ENCODE measurements around the gene FRY.

Gene FRY

DNA sequence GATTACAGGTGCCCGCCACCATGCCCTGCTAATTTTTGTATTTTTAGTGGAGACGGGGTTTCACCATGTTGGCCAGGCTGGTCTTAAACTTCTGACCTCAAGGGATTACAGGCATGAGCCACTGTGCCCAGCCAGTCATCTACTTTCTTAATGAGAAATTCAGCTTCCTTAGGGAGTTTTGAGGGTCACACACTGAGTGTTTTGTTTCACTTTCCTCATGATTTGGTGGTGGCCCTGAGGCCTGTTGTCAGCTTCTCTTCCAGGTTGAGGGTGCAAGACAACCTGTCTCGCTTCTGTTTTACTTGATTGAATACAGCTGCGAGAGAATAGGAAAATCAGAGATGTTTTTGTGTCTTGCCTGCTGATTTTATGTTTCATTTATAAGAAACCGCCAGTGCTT lies 9.9 kb downstream of the FRY start:
- ChIA-PET POLR2A (no interaction called here), CTCF (interaction anchor here (0.6 kb wide), 1 partner anchor 610 kb away, joined by 6 read pairs; no protein-coding TSS in a partner anchor)
- DNase-seq (ENCODE audit: extremely low spot score) = no peak
- no peak for TF ChIP-seq L3MBTL2 (conservative IDR thresholded peaks at IDR 0.05)
- no peak for TF ChIP-seq SUZ12 (IDR thresholded peaks at IDR 0.05)
- TF ChIP-seq CTBP1 (IDR thresholded peaks at IDR 0.05; ENCODE audit: borderline replicate concordance) = no peak
- TF ChIP-seq SP1 (IDR thresholded peaks at IDR 0.05) = no peak
- TF ChIP-seq ARNT (IDR thresholded peaks at IDR 0.05) = no peak
- TF ChIP-seq ELF4 (IDR thresholded peaks at IDR 0.05) = no peak
- TF ChIP-seq LEF1 (IDR thresholded peaks at IDR 0.05; ENCODE audit: borderline replicate concordance) = no peak
- no peak for TF ChIP-seq TARDBP (IDR thresholded peaks at IDR 0.05)
- no peak for TF ChIP-seq FOXA1 (IDR thresholded peaks at IDR 0.05)
- no peak for TF ChIP-seq FOXK2 (IDR thresholded peaks at IDR 0.05)
- TF ChIP-seq, protein P1, sequence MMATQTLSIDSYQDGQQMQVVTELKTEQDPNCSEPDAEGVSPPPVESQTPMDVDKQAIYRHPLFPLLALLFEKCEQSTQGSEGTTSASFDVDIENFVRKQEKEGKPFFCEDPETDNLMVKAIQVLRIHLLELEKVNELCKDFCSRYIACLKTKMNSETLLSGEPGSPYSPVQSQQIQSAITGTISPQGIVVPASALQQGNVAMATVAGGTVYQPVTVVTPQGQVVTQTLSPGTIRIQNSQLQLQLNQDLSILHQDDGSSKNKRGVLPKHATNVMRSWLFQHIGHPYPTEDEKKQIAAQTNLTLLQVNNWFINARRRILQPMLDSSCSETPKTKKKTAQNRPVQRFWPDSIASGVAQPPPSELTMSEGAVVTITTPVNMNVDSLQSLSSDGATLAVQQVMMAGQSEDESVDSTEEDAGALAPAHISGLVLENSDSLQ (IDR thresholded peaks at IDR 0.05) = no peak
- TF ChIP-seq FOXM1 (IDR thresholded peaks at IDR 0.05; ENCODE audit: borderline replicate concordance) = no peak
- TF ChIP-seq HDGF (IDR thresholded peaks at IDR 0.05; ENCODE audit: borderline replicate concordance) = no peak
- no peak for TF ChIP-seq ZNF384 (IDR thresholded peaks at IDR 0.05)
- no peak for TF ChIP-seq BHLHE40 (IDR thresholded peaks at IDR 0.05; ENCODE audit: borderline replicate concordance)
- no peak for TF ChIP-seq NFRKB (IDR thresholded peaks at IDR 0.05)

DNA sequence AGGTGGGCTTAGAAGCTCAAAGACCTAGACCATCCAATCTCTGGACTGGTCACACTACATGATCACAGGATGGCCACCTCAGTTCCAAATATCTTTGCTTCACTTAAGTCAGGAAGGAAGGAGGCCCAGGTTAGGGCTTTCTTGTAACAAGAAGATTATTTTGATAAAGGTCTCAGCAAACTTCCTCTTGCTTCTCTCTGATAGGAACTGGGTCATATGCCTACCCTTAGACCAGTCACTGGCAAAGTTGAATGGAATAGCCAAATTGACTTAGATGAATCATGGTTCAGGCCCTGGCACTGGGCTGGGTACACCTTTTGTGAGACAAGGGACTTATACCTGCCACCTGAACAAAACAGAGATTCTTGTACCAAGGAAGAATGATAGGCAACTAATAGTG lies 11.0 kb downstream of the FRY start:
- no peak for TF ChIP-seq SP1 (IDR thresholded peaks at IDR 0.05)
- TF ChIP-seq LEF1 (IDR thresholded peaks at IDR 0.05; ENCODE audit: borderline replicate concordance) = no peak
- TF ChIP-seq NFRKB (IDR thresholded peaks at IDR 0.05) = no peak
- TF ChIP-seq SUZ12 (IDR thresholded peaks at IDR 0.05) = no peak
- TF ChIP-seq FOXK2 (IDR thresholded peaks at IDR 0.05) = no peak
- no peak for TF ChIP-seq FOXM1 (IDR thresholded peaks at IDR 0.05; ENCODE audit: borderline replicate concordance)
- TF ChIP-seq, protein P1 (IDR thresholded peaks at IDR 0.05) = no peak
- no peak for TF ChIP-seq ZNF384 (IDR thresholded peaks at IDR 0.05)
- TF ChIP-seq ELF4 (IDR thresholded peaks at IDR 0.05) = no peak
- no peak for TF ChIP-seq FOXA1 (IDR thresholded peaks at IDR 0.05)
- TF ChIP-seq ARNT (IDR thresholded peaks at IDR 0.05) = no peak
- no peak for TF ChIP-seq HDGF (IDR thresholded peaks at IDR 0.05; ENCODE audit: borderline replicate concordance)
- no peak for TF ChIP-seq BHLHE40 (IDR thresholded peaks at IDR 0.05; ENCODE audit: borderline replicate concordance)
- TF ChIP-seq L3MBTL2 (conservative IDR thresholded peaks at IDR 0.05) = no peak
- no peak for TF ChIP-seq CTBP1 (IDR thresholded peaks at IDR 0.05; ENCODE audit: borderline replicate concordance)
- DNase-seq (ENCODE audit: extremely low spot score) = no peak
- CTCF ChIA-PET = no interaction called here
- POLR2A ChIA-PET = no interaction called here

DNA sequence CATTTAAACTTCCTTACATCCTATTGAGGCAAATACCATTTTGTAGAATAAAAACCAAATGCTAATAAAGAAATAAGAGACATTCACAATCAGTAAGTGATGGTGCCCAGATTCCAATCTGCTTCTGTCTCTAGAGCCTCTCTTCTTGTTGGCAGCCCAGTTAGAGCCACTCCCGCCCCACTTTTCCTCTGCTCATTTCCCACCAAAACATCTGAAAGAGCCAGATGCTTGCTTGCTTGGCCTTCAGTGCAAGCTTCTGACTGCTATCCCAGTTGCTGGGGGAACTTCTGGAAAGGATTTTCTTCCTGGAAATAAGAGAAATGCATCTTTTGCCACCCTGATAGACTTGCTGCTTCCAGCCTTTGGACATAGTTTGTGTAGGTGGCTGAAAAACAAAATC lies 12.9 kb downstream of the FRY start:
- ChIA-PET CTCF (no interaction called here), POLR2A (no interaction called here)
- TF ChIP-seq NFRKB (IDR thresholded peaks at IDR 0.05) (no peak), L3MBTL2 (conservative IDR thresholded peaks at IDR 0.05) (no peak), HDGF (IDR thresholded peaks at IDR 0.05; ENCODE audit: borderline replicate concordance) (no peak), FOXA1 (IDR thresholded peaks at IDR 0.05) (no peak), ARNT (IDR thresholded peaks at IDR 0.05) (no peak), BHLHE40 (IDR thresholded peaks at IDR 0.05; ENCODE audit: borderline replicate concordance) (no peak), ZNF384 (IDR thresholded peaks at IDR 0.05) (no peak), TARDBP (IDR thresholded peaks at IDR 0.05) (no peak), FOXK2 (IDR thresholded peaks at IDR 0.05) (no peak), SUZ12 (IDR thresholded peaks at IDR 0.05) (no peak), SP1 (IDR thresholded peaks at IDR 0.05) (no peak), FOXM1 (IDR thresholded peaks at IDR 0.05; ENCODE audit: borderline replicate concordance) (no peak), CTBP1 (IDR thresholded peaks at IDR 0.05; ENCODE audit: borderline replicate concordance) (no peak), ELF4 (IDR thresholded peaks at IDR 0.05) (no peak), LEF1 (IDR thresholded peaks at IDR 0.05; ENCODE audit: borderline replicate concordance) (no peak)
- TF ChIP-seq, protein P1 (IDR thresholded peaks at IDR 0.05) = no peak
- DNase-seq (ENCODE audit: extremely low spot score) = no peak

DNA sequence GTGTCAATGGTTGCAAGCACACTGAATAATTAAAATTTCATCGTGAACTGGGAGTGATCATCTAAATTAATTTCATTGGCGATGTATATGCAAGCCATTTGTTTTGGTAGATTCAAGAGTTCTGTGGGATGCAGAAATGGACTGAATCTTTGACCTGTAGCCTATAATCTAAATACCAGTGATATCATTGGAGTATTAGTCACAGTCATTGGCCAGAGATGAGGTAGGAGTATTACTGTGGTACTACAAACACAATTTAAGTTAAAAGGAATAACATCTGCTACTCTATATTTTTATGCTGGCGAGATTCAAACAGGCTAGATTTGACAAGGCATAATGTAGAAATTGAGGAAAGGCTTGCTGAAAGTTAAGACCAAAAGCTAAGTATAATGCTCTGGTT lies 14.0 kb downstream of the FRY start:
- no peak for DNase-seq (ENCODE audit: extremely low spot score)
- ChIA-PET CTCF (interaction anchor here (0.7 kb wide), 1 partner anchor 12 kb away, joined by 3 read pairs; no protein-coding TSS in a partner anchor), POLR2A (no interaction called here)
- TF ChIP-seq HDGF (IDR thresholded peaks at IDR 0.05; ENCODE audit: borderline replicate concordance) (no peak), FOXM1 (IDR thresholded peaks at IDR 0.05; ENCODE audit: borderline replicate concordance) (no peak), L3MBTL2 (conservative IDR thresholded peaks at IDR 0.05) (no peak), CTBP1 (IDR thresholded peaks at IDR 0.05; ENCODE audit: borderline replicate concordance) (no peak), ELF4 (IDR thresholded peaks at IDR 0.05) (no peak), TARDBP (IDR thresholded peaks at IDR 0.05) (no peak), LEF1 (IDR thresholded peaks at IDR 0.05; ENCODE audit: borderline replicate concordance) (no peak), NFRKB (IDR thresholded peaks at IDR 0.05) (no peak), ZNF384 (IDR thresholded peaks at IDR 0.05) (no peak), SP1 (IDR thresholded peaks at IDR 0.05) (no peak), FOXA1 (IDR thresholded peaks at IDR 0.05) (no peak), FOXK2 (IDR thresholded peaks at IDR 0.05) (no peak)
- TF ChIP-seq, protein P1 (IDR thresholded peaks at IDR 0.05) = no peak

DNA sequence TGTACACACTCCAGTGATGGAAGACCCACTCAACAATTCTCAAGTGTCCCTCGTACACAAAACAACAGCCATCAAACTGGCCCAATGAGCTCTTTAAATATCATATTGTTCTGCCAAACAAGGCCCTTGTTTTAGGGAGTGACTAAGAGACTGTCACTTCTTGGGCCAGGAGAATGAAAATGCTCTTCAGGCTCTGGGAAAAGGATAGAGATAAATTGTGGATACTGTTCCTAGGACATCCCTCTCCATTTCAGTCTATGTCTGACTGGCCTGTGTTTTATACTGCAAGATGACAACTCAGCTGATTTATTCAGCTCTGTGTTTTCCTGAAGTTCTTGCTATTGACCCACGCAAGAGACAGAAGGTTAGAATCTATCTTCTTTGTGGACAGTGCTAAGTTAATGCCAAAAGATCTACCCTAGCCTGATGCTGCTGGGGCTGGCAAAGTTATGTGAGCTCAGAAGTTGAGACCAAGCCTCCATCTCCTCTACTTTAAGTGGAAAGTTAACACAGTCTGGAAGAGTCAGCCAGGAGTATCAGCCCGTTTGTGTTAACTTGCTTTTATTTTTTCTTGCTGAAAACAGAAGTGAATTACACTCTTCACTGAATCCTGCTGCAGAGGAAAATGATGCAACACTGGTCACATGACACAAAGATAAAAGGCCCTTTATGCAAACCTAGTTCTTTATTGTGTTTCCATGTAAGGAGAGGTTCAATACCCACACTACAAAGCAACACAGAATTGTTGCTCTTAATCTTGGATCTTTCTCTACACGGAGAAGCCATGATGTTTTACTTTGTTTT lies 14.6 kb downstream of the FRY start:
- no peak for DNase-seq (ENCODE audit: extremely low spot score)
- TF ChIP-seq ELF4 (IDR thresholded peaks at IDR 0.05) (no peak), CTBP1 (IDR thresholded peaks at IDR 0.05; ENCODE audit: borderline replicate concordance) (no peak), SUZ12 (IDR thresholded peaks at IDR 0.05) (no peak), BHLHE40 (IDR thresholded peaks at IDR 0.05; ENCODE audit: borderline replicate concordance) (no peak), HDGF (IDR thresholded peaks at IDR 0.05; ENCODE audit: borderline replicate concordance) (no peak)
- CTCF ChIA-PET = interaction anchor here (0.7 to 0.9 kb wide), 2 partner anchors 12 to 136 kb away, joined by 3 to 4 read pairs; no protein-coding TSS in a partner anchor
- POLR2A ChIA-PET = no interaction called here
